Measurements from ENCODE around the gene HABP2.

The HABP2 gene

DNA sequence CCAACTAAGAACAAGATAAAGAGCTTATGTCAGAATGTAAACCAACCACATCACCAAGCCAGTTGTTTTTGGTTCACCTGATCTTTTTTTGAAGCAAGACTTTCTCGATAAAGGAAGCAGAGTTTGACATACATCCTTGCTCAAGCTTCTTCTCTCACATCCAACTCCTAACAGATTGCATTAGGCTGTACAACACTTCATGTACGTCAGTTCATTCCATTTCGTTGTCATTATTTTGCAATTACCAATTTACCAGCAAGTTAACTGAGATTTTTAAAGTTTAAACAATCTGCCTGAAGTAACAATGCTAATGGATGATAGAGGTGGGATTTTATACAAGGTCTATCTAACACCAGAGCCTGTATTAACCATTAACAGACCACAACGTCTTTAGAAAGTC is 70.0 kb downstream of the HABP2 start:
- no peak for TF ChIP-seq TAF1 (IDR thresholded peaks at IDR 0.05; ENCODE audit: borderline replicate concordance, low read depth, low read length)
- TF ChIP-seq POLR2AphosphoS5 (IDR thresholded peaks at IDR 0.05; ENCODE audit: low read depth, low read length) = no peak
- no peak for TF ChIP-seq POLR2A (IDR thresholded peaks at IDR 0.05; ENCODE audit: low read depth, low read length)
- DNase-seq (ENCODE audit: insufficient read length) (no peak), FAIRE-seq (no peak)

DNA sequence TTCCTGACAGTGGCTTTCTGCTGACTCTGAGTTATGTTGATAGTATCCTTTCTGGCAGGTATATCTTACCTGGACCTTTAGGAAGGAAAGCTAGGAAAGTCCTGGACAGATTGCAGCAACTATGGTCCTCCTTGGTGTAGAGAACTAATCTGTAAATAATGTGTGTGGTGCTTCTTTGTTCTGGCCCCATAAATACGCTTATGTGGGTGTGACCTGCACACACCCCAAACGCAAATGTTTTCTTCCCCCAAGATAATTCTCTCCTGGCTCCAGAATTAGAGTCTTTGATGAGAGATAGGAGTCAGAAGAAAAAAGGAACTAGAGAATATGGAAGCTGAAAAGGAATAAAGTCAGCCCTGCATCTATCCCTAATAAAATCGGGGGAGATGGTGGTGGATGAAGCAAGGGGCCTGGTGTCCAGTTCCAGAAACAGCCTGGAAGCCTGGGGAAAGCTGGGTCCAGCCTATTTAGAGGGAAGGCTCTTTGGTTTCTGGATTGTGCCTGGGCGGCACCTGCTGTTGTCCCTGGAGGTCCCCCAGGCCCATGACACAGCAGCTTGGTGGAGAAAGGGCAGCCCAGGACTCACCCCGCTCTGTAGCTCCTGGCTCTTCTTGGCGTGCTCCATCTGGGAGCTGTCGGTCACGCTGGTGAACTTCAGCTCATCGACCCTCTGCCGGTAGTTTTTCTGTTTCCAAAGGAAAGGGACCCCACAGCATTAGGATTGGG is 72.8 kb downstream of the HABP2 start:
- FAIRE-seq = no peak
- TF ChIP-seq TAF1 (IDR thresholded peaks at IDR 0.05; ENCODE audit: borderline replicate concordance, low read depth, low read length) (no peak), POLR2A (IDR thresholded peaks at IDR 0.05; ENCODE audit: low read depth, low read length) (no peak), POLR2AphosphoS5 (IDR thresholded peaks at IDR 0.05; ENCODE audit: low read depth, low read length) (no peak)

DNA sequence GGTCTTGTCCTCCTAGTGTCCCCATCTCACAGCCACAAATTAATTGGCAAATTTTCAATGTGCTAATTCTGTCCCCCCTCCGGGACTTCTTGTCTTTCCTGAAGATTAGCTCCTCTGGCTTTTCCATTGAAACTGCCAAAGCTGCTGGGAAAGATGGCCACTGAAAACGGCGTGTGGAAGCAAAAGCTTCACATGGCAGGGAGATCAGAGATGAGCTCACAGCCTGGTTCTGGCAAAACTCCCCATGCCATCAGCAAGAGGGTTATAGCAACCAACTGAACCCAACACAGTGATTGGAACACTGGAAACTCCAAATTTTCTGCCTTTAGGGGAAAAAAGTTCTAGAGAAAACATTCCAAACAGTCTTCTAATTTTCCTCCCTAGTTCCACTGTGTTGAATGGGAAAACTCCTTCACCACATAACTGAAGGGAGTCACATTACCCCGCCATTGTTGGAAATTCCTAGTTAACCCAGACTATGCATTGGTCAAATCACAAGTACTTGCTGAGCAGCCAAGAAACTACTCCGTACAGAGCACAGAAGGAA is 74.0 kb downstream of the HABP2 start:
- FAIRE-seq = no peak

More for the DNA sequence above, 72.8 kb downstream of the HABP2 start:
- DNase-seq (ENCODE audit: insufficient read length) = no peak

DNA sequence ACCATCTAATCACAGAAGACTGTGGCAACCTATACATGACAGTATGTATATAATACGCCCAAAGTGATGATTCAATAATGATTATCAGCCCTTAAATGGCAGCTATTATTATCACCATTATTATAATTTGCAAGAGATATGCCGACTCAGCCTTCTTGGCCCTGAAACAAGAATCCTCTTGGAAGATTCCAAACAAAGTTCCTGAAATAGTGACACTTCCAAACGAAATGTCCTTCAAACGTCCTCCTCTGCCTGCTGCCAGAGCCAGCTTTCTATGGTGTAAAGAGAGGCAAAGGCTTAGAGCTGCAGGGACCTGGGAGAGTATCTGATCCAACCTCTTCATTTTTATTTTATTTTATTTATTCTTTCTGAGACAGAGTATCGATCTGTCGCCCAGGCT is 75.0 kb downstream of the HABP2 start:
- no peak for TF ChIP-seq POLR2A (IDR thresholded peaks at IDR 0.05; ENCODE audit: low read depth, low read length)
- no peak for TF ChIP-seq POLR2AphosphoS5 (IDR thresholded peaks at IDR 0.05; ENCODE audit: low read depth, low read length)
- no peak for TF ChIP-seq TAF1 (IDR thresholded peaks at IDR 0.05; ENCODE audit: borderline replicate concordance, low read depth, low read length)
- FAIRE-seq = no peak
- DNase-seq (ENCODE audit: insufficient read length) = no peak

More for the DNA sequence above, 74.0 kb downstream of the HABP2 start:
- DNase-seq (ENCODE audit: insufficient read length) = no peak
- TF ChIP-seq TAF1 (IDR thresholded peaks at IDR 0.05; ENCODE audit: borderline replicate concordance, low read depth, low read length) = no peak
- no peak for TF ChIP-seq POLR2AphosphoS5 (IDR thresholded peaks at IDR 0.05; ENCODE audit: low read depth, low read length)
- no peak for TF ChIP-seq POLR2A (IDR thresholded peaks at IDR 0.05; ENCODE audit: low read depth, low read length)

DNA sequence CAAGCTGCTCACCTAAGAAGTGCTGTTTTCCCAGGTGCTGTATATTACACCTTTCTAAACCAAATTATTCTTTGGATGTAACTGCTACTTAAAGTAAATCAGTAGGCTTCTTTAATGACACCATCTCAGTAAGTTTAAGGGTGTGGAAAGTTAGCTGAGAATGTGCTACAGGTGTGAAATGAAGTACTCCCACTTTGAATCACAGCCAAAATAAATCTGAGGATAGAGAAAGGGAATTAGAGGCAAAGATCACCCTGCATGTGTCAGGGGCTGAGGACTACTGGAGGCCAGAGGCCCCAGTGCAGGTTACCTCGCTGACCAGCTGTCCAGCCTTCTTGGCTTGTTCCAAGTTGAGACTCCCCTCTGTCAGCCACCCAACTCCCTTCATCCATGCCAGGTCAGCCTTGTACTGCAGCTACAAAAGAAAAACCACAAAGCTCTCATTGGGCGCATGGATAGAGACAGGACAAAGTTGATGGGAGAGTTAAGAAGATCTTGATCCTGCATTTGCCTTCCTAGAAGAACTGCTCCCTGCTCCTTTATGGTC is 75.8 kb downstream of the HABP2 start:
- no peak for TF ChIP-seq POLR2A (IDR thresholded peaks at IDR 0.05; ENCODE audit: low read depth, low read length)
- TF ChIP-seq TAF1 (IDR thresholded peaks at IDR 0.05; ENCODE audit: borderline replicate concordance, low read depth, low read length) = no peak
- TF ChIP-seq POLR2AphosphoS5 (IDR thresholded peaks at IDR 0.05; ENCODE audit: low read depth, low read length) = no peak
- no peak for FAIRE-seq
- no peak for DNase-seq (ENCODE audit: insufficient read length)

DNA sequence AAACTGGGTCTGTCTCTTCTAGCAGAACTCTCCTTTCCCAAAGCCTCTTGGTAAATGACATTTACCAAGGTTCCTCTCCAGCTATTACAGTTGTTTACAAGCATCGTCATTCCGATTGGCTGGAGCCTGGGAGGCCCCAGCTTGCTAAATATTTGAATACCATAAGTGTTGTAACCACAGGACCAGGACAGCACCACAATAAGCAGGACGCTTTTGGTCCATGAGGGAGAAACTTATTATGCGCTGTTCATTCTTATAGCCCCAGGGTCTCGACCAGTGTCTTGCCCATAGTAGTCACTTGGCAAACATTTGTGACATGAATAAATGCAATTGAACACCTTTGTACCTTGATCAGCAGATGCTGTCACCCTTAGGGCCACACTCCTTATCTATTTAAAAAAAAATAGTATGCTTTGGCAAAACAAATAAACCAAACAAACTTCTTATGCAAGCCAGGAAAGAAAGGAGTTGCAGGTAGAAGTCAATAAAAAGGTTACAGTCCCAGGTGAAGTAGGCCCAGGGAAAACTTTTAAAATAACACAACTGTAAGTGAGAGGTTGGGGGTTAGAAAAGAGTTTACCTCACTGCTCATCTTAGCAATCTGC is 78.2 kb downstream of the HABP2 start:
- TF ChIP-seq TAF1 (IDR thresholded peaks at IDR 0.05; ENCODE audit: borderline replicate concordance, low read depth, low read length) (no peak), POLR2AphosphoS5 (IDR thresholded peaks at IDR 0.05; ENCODE audit: low read depth, low read length) (no peak), POLR2A (IDR thresholded peaks at IDR 0.05; ENCODE audit: low read depth, low read length) (no peak)
- DNase-seq (ENCODE audit: insufficient read length) = no peak
- no peak for FAIRE-seq

DNA sequence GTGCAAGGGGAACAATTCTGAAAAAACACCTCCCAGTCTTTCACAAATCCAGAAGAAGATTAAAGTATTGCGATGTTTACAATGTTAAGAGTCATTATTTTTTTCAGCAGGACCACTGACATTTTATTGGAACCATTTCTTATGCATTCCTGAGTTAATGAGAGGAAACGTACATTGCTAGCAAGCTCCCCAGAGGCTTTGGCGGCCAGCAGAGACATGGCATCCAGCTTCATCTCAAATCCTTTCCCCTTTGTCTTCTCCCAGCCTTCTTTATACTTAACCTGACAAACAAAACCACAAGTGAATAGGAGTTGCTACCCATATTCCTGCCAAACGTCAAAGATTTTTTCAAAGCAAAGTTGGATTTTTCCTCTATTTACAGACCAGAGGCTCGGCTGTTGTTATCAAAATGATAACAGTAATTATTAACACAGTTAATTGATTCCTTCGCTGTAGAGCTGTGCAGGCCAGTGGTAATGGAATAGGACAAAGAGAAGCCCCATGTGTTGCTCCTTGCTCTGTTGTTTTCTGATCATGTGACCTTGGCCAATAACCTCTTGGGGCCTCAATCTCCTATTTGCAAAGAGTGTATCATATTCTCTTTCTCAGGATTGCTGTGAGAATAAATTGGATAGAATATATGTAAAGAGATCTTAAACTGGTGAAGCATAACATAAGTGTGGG is 79.0 kb downstream of the HABP2 start:
- FAIRE-seq = no peak
- no peak for DNase-seq (ENCODE audit: insufficient read length)
- TF ChIP-seq TAF1 (IDR thresholded peaks at IDR 0.05; ENCODE audit: borderline replicate concordance, low read depth, low read length) (no peak), POLR2A (IDR thresholded peaks at IDR 0.05; ENCODE audit: low read depth, low read length) (no peak), POLR2AphosphoS5 (IDR thresholded peaks at IDR 0.05; ENCODE audit: low read depth, low read length) (no peak)
